ENCODE measurements around the gene SPRYD3.

- TF ChIP-seq CTCF (conservative IDR thresholded peaks at IDR 0.05; ENCODE audit: low read depth in 2 of 2), result no peak
- no peak for TF ChIP-seq EZH2phosphoT487 (IDR thresholded peaks at IDR 0.05; ENCODE audit: unreplicated experiment)
- TF ChIP-seq, protein P1, sequence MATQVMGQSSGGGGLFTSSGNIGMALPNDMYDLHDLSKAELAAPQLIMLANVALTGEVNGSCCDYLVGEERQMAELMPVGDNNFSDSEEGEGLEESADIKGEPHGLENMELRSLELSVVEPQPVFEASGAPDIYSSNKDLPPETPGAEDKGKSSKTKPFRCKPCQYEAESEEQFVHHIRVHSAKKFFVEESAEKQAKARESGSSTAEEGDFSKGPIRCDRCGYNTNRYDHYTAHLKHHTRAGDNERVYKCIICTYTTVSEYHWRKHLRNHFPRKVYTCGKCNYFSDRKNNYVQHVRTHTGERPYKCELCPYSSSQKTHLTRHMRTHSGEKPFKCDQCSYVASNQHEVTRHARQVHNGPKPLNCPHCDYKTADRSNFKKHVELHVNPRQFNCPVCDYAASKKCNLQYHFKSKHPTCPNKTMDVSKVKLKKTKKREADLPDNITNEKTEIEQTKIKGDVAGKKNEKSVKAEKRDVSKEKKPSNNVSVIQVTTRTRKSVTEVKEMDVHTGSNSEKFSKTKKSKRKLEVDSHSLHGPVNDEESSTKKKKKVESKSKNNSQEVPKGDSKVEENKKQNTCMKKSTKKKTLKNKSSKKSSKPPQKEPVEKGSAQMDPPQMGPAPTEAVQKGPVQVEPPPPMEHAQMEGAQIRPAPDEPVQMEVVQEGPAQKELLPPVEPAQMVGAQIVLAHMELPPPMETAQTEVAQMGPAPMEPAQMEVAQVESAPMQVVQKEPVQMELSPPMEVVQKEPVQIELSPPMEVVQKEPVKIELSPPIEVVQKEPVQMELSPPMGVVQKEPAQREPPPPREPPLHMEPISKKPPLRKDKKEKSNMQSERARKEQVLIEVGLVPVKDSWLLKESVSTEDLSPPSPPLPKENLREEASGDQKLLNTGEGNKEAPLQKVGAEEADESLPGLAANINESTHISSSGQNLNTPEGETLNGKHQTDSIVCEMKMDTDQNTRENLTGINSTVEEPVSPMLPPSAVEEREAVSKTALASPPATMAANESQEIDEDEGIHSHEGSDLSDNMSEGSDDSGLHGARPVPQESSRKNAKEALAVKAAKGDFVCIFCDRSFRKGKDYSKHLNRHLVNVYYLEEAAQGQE (IDR thresholded peaks at IDR 0.05; ENCODE audit: unreplicated experiment), result no peak
- no peak for TF ChIP-seq EZH2 (IDR thresholded peaks at IDR 0.05; ENCODE audit: low read depth, unreplicated experiment)
These were observed 3.5 kb upstream of the SPRYD3 start for GRCh38 chr12:53082637-53083175.

Data from GM23338 (cell line).